ENCODE measurements around the gene RABGAP1L. TPM values are rescaled to one million over a fixed set of nuclear protein-coding genes. Genes with fewer than 3 reads are reported as not detected.

Gene RABGAP1L
- total and polyA plus RNA-seq, 2 experiments from 2014 or later: 9.2 to 21.4 TPM

DNA sequence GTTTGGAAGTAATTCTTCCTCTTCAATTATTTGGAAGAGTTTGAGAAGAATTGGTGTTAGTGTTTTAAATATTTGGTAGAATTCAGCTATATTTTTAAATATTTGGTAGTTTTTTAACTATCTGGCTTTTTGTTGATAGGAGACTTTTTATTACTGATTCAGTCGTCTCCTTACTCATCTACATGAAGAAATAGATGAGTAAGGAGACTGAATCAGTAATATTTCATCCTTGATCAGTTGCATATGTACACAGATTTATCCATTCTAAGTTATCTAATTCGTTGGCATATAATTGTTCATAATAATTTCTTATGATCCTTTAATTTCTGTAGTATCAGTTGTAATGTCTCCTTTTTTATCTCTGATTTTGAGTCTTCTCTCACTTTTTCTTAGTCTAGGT lies 512.5 kb downstream of the RABGAP1L start:
- Histone ChIP-seq H3K4me3 (no peak overlapping the region), H3K4me1 (ENCODE audit: low read depth) (no peaks in the 10 kb centered on the region), H3K9me3 (ENCODE audit: low read depth) (no peaks in the 10 kb centered on the region), H3K36me3 (no peaks in the 10 kb centered on the region), H3K27me3 (no peaks in the 10 kb centered on the region), H3K27ac (no peak overlapping the region)
- DNase-seq (ENCODE audit: low read depth in 1 of 2, low spot score in 1 of 2): no peak
- no peak for TF ChIP-seq CTCF (IDR thresholded peaks at IDR 0.05; ENCODE audit: low read depth, low read length)

GRCh38 chr1:174676856-174677255 lies 517.5 kb downstream of the RABGAP1L start:
- Histone ChIP-seq H3K27me3 (no peaks in the 10 kb centered on the region), H3K4me1 (ENCODE audit: low read depth) (no peaks in the 10 kb centered on the region), H3K9me3 (ENCODE audit: low read depth) (no peaks in the 10 kb centered on the region), H3K4me3 (no peak overlapping the region), H3K27ac (no peak overlapping the region), H3K36me3 (no peaks in the 10 kb centered on the region)
- TF ChIP-seq CTCF (IDR thresholded peaks at IDR 0.05; ENCODE audit: low read depth, low read length): no peak
- DNase-seq (ENCODE audit: low read depth in 1 of 2, low spot score in 1 of 2): no peak

- Histone ChIP-seq H3K36me3 (no peaks in the 10 kb centered on the region), H3K9me3 (ENCODE audit: low read depth) (no peaks in the 10 kb centered on the region)
- no peak for DNase-seq (ENCODE audit: low read depth in 1 of 2, low spot score in 1 of 2)
Observed at GRCh38 chr1:174678657-174679056, 519.3 kb downstream of the RABGAP1L start.

DNA sequence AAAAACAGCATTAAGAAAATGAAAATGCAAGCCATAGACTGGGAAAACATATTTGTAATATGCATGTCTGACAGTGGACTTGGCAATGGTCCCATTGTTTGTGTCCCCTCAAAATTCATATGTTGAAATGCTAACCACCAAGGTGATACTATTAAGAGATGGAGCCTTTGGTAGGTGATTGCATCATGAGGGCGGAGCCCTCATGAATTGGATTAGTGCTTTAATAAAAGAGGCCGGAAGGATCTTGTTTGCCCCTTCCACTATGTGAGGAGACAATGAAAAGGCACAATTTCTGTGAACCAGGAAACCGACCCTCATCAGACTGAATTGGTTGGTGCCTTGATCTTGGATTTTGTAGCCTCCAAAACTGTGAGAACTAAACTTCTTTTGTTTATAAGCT lies 520.8 kb downstream of the RABGAP1L start:
- Histone ChIP-seq H3K36me3 (no peaks in the 10 kb centered on the region), H3K9me3 (ENCODE audit: low read depth) (no peaks in the 10 kb centered on the region), H3K27ac (no peak overlapping the region), H3K27me3 (no peaks in the 10 kb centered on the region), H3K4me3 (no peak overlapping the region), H3K4me1 (ENCODE audit: low read depth) (no peaks in the 10 kb centered on the region)
- no peak for DNase-seq (ENCODE audit: low read depth in 1 of 2, low spot score in 1 of 2)
- TF ChIP-seq CTCF (IDR thresholded peaks at IDR 0.05; ENCODE audit: low read depth, low read length): no peak

More at GRCh38 chr1:174678657-174679056, 519.3 kb downstream of the RABGAP1L start:
- no peaks in the 10 kb centered on the region for H3K4me1 ChIP-seq (ENCODE audit: low read depth)
- no peak for TF ChIP-seq CTCF (IDR thresholded peaks at IDR 0.05; ENCODE audit: low read depth, low read length)
- H3K4me3 ChIP-seq: no peak overlapping the region
- no peak overlapping the region for H3K27ac ChIP-seq
- H3K27me3 ChIP-seq: no peaks in the 10 kb centered on the region

- H3K27me3 ChIP-seq: no peaks in the 10 kb centered on the region
- no peak overlapping the region for H3K27ac ChIP-seq
- H3K4me3 ChIP-seq: no peak overlapping the region
- no peaks in the 10 kb centered on the region for H3K36me3 ChIP-seq
- DNase-seq (ENCODE audit: low read depth in 1 of 2, low spot score in 1 of 2): peak in 1 of 2 donors; percentile 82
- no peak for TF ChIP-seq CTCF (IDR thresholded peaks at IDR 0.05; ENCODE audit: low read depth, low read length)
- no peaks in the 10 kb centered on the region for H3K9me3 ChIP-seq (ENCODE audit: low read depth)
- H3K4me1 ChIP-seq (ENCODE audit: low read depth): no peaks in the 10 kb centered on the region
Observed at GRCh38 chr1:174682419-174683008, 523.2 kb downstream of the RABGAP1L start.

All from cardiac muscle cell (in vitro differentiated cells and primary cell).